Myocyte (in vitro differentiated cells): ENCODE results near the gene MAU2. TPM values are rescaled to one million over a fixed set of nuclear protein-coding genes. Genes with fewer than 3 reads are reported as not detected.

Source experiments
- DNase-seq: peaks from one replicate; pipeline ENCODE4 v3.0.0-alpha.2; 2012; ENCODE audit warnings: low read depth
- polyA plus RNA-seq: library from polyadenylated mRNA; unstranded; fragments of >200 nt; gene quantifications from one replicate; pipeline ENCODE4 v1.2.1, GENCODE V29; 2012; ENCODE audit warnings: missing spikeins
- total RNA-seq: library from RNA; depleted of rRNA; stranded (reverse); fragments of >200 nt; gene quantifications from 2 replicates; pipeline ENCODE4 v1.2.3, GENCODE V29; 2014

MAU2 gene
- total RNA-seq = 32.0 and 40.3 TPM in 2 replicates
- polyA plus RNA-seq = 37.1 TPM

- peak; percentile 90 for DNase-seq
These were observed at the start of gene MAU2, which contains the start of gene SUGP1 for GRCh38 chr19:19320361-19321140. Gene MAU2, plus strand, starts transcription at chr19:19320829. Its CDS starts 31 bp downstream, at chr19:19320860. Gene SUGP1, minus strand, starts transcription at chr19:19320509. Its CDS starts 13 bp downstream, at chr19:19320496.

- DNase-seq = no peak
These were observed 48.6 kb upstream of the MAU2 start for GRCh38 chr19:19271828-19272599.

- DNase-seq = peak; percentile 26
These were observed 46.5 kb upstream of the MAU2 start for GRCh38 chr19:19274146-19274545.

GRCh38 chr19:19274716-19275565, 45.7 kb upstream of the MAU2 start:
- no peak for DNase-seq

- DNase-seq = peak; percentile 47
These were observed 44.2 kb upstream of the MAU2 start for GRCh38 chr19:19276386-19276785.

GRCh38 chr19:19276851-19277250, 43.8 kb upstream of the MAU2 start:
- DNase-seq = no peak

- no peak for DNase-seq
These were observed 42.3 kb upstream of the MAU2 start for GRCh38 chr19:19278315-19278714.

- DNase-seq = no peak
These were observed 41.5 kb upstream of the MAU2 start for GRCh38 chr19:19279062-19279612.

GRCh38 chr19:19279853-19280252, 40.8 kb upstream of the MAU2 start:
- DNase-seq = no peak

- DNase-seq = peak; percentile 81
These were observed 40.1 kb upstream of the MAU2 start for GRCh38 chr19:19280561-19280960.

GRCh38 chr19:19285686-19286085, 34.9 kb upstream of the MAU2 start:
- DNase-seq = no peak

GRCh38 chr19:19292607-19293006, 28.0 kb upstream of the MAU2 start:
- no peak for DNase-seq

GRCh38 chr19:19294914-19295313, 25.7 kb upstream of the MAU2 start:
- DNase-seq = no peak

- DNase-seq = no peak
These were observed 23.5 kb upstream of the MAU2 start for GRCh38 chr19:19296953-19297689.

GRCh38 chr19:19297759-19298158, 22.9 kb upstream of the MAU2 start:
- DNase-seq = no peak

GRCh38 chr19:19300613-19301012, 20.0 kb upstream of the MAU2 start:
- no peak for DNase-seq

GRCh38 chr19:19303411-19303810, 17.2 kb upstream of the MAU2 start:
- DNase-seq = no peak

GRCh38 chr19:19304186-19304965, 16.3 kb upstream of the MAU2 start:
- DNase-seq = no peak

- no peak for DNase-seq
These were observed 15.6 kb upstream of the MAU2 start for GRCh38 chr19:19305066-19305465.

- no peak for DNase-seq
These were observed 14.9 kb upstream of the MAU2 start for GRCh38 chr19:19305696-19306095.
